Gastrocnemius medialis (tissue), 4 donors: Measurements from ENCODE around the gene FOXP4. TPM values are rescaled to one million over a fixed set of nuclear protein-coding genes. Genes with fewer than 3 reads are reported as not detected.

ENCODE experiments used
- ATAC-seq, 2 donors: fragments of 150-250 bp; one replicate each; pipeline ENCODE4 v1.9.1; 2016
- DNase-seq, 2 donors: peaks; one replicate each; pipeline ENCODE4 v3.0.0-alpha.2; 2019
- H3K27ac ChIP-seq, 4 donors: fragments of 200-600 bp; sonication (generic); 1 replicate in 1 of 4; 2 replicates in 3 of 4; pipeline ENCODE4 v1.5.1; 2016 to 2018; ENCODE audit warnings: mild to moderate bottlenecking in 2 of 4, moderate library complexity in 1 of 4
- H3K27me3 ChIP-seq, 3 donors: fragments of 200-600 bp; sonication (generic) in 2 of 3; 1 replicate in 1 of 3; 2 replicates in 2 of 3; pipeline versions ENCODE4 v1.5.1 to v1.6.0; 2016 to 2019; ENCODE audit warnings: mild to moderate bottlenecking in 1 of 3, moderate library complexity in 1 of 3
- H3K36me3 ChIP-seq, 2 donors: fragments of 200-600 bp; sonication (generic) in 1 of 2; one replicate each; pipeline ENCODE4 v1.5.1; 2017 to 2018
- H3K4me1 ChIP-seq, 2 donors: fragments of 200-600 bp; sonication (generic) in 1 of 2; one replicate each; pipeline ENCODE4 v1.5.1; 2016 to 2017; ENCODE audit warnings: mild to moderate bottlenecking in 2 of 2
- H3K4me3 ChIP-seq, 4 donors: fragments of 200-600 bp; sonication (generic) in 3 of 4; 1 replicate in 1 of 4; 2 replicates in 3 of 4; pipeline ENCODE4 v1.5.1; 2016 to 2019; ENCODE audit warnings: mild to moderate bottlenecking in 2 of 4
- H3K9me3 ChIP-seq, 3 donors: fragments of 200-600 bp; sonication (generic) in 2 of 3; 1 replicate in 1 of 3; 2 replicates in 2 of 3; pipeline ENCODE4 v1.5.1; 2016 to 2019
- POLR2A ChIP-seq, 2 donors: fragments of 450-650 bp; IDR thresholded peaks; one replicate each; pipeline ENCODE4 v1.6.1; 2017; ENCODE audit warnings: antibody characterized with exemption in 2 of 2, mild to moderate bottlenecking in 2 of 2, moderate library complexity in 2 of 2
- in situ Hi-C, 4 donors: fragments of 200-750 bp; cut with MboI; loops; one replicate each; pipeline versions ENCODE4 v1.15.0 to v1.8.0; 2017; ENCODE audit warnings: low sequenced_read_pairs in 4 of 4
- intact Hi-C: fragments of 100-400 bp; cut with DNase I; formaldehyde crosslinking; loops from one replicate; pipeline ENCODE4 v1.15.1; 2023; ENCODE audit warnings: low total_unique reads
- microRNA-seq, 2 donors: library from miRNA; unstranded; fragments of <30 nt; microRNA quantifications; one replicate each; pipeline ENCODE4, GENCODE V29; 2016; ENCODE audit warnings: borderline replicate concordance in 2 of 2
- total RNA-seq, 4 donors: library from RNA; depleted of rRNA; stranded (reverse); fragments of >200 nt; gene quantifications; one replicate each; pipeline versions ENCODE4 v1.1.0 to v1.2.3, GENCODE V29; 2016
- TF ChIP-seq, protein P1 (sequence below), 5 experiments: fragments of 450-650 bp in 3 of 5; fragments of 200-600 bp in 2 of 5; sonication (generic) in 2 of 5; IDR thresholded peaks in 4 of 5; conservative IDR thresholded peaks in 1 of 5; 1 replicate in 4 of 5; 2 replicates in 1 of 5; pipeline ENCODE4 v1.5.1; 2016 to 2019; ENCODE audit warnings: antibody characterized with exemption in 5 of 5, mild to moderate bottlenecking in 3 of 5, moderate library complexity in 3 of 5

The FOXP4 gene
- total RNA-seq, 4 donors from 2014 or later: 3.4 to 11.4 (median 6.5) TPM

GRCh38 chr6:41651246-41651961, 105.2 kb downstream of the FOXP4 start:
- DNase-seq (no peak), ATAC-seq (no peak)
- H3K4me1 ChIP-seq: no peaks in the 10 kb centered on the region
- no peak overlapping the region for H3K27ac ChIP-seq
- H3K36me3 ChIP-seq: no peaks in the 10 kb centered on the region
- no peak for TF ChIP-seq POLR2A (IDR thresholded peaks at IDR 0.05)
- TF ChIP-seq, protein P1, sequence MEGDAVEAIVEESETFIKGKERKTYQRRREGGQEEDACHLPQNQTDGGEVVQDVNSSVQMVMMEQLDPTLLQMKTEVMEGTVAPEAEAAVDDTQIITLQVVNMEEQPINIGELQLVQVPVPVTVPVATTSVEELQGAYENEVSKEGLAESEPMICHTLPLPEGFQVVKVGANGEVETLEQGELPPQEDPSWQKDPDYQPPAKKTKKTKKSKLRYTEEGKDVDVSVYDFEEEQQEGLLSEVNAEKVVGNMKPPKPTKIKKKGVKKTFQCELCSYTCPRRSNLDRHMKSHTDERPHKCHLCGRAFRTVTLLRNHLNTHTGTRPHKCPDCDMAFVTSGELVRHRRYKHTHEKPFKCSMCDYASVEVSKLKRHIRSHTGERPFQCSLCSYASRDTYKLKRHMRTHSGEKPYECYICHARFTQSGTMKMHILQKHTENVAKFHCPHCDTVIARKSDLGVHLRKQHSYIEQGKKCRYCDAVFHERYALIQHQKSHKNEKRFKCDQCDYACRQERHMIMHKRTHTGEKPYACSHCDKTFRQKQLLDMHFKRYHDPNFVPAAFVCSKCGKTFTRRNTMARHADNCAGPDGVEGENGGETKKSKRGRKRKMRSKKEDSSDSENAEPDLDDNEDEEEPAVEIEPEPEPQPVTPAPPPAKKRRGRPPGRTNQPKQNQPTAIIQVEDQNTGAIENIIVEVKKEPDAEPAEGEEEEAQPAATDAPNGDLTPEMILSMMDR (IDR thresholded peaks at IDR 0.05 in 4 of 5, conservative IDR thresholded peaks at IDR 0.05 in 1 of 5): no peak
- no peaks in the 10 kb centered on the region for H3K9me3 ChIP-seq
- H3K27me3 ChIP-seq: peaks cover 0 to 11% (median 0%) of the 10 kb centered on the region in 3 donors
- no peak overlapping the region for H3K4me3 ChIP-seq
- in situ Hi-C loops (no loop called here), intact Hi-C loops (no loop called here)

Small RNAs within 50 kb of the gene (microRNA-seq; reads per million reads assigned to microRNA genes)
- 0 reads per million in 2 donors for gene MIR4641

Other genes with a start within 250 kb of the FOXP4 start
- gene NCR2, start 210.8 kb upstream of the FOXP4 start, total RNA-seq: not detected
- 1 to 10 TPM in 1 of 4 donors, under 1 TPM in 1, not detected in 2; 0.26 to 1.1 TPM for gene MDFI, start 92.1 kb downstream of the FOXP4 start, total RNA-seq
- 100 to 1,000 TPM in 2 of 4 donors, 10 to 100 TPM in 2; 82.8 to 121 (median 93.3) TPM for gene TFEB, start 189.2 kb downstream of the FOXP4 start, total RNA-seq
- not detected for gene PGC, start 201.0 kb downstream of the FOXP4 start, total RNA-seq
- 1 to 10 TPM; 2.9 to 6.9 (median 5.5) TPM for gene FRS3, start 233.5 kb downstream of the FOXP4 start, total RNA-seq
- 1 to 10 TPM in 3 of 4 donors, under 1 TPM in 1; 0.59 to 6.2 (median 1.8) TPM for gene PRICKLE4, start 234.4 kb downstream of the FOXP4 start, total RNA-seq
- 100 to 1,000 TPM; 152 to 186 (median 166) TPM for gene TOMM6, start 241.3 kb downstream of the FOXP4 start, total RNA-seq